HepG2 (cell line): ENCODE results near the gene NIPAL3. TPM values are rescaled to one million over a fixed set of nuclear protein-coding genes. Genes with fewer than 3 reads are reported as not detected.
"Not testable (repeated sequence)": the region's sequence is repeated elsewhere in the genome, so short reads cannot be mapped to it uniquely, and the experiment has no call there.

Experiments
- ATAC-seq: fragments of 200-7000 bp; cut with Tn5 transposase; 3 replicates; pipeline ENCODE4 v1.9.1; 2020; ENCODE audit warnings: mild to moderate bottlenecking, moderate library complexity
- BruUV-seq: library from RNA; stranded (reverse); fragments of 400-500 nt; replicated peaks from 2 replicates; lab custom pipeline; 2021; lab: Mats Ljungman, UMichigan
- CTCF ChIA-PET: fragments of 300-600 bp; formaldehyde crosslinking; extraction: SDS; loops from one replicate; lab custom pipeline; 2021; ENCODE audit warnings: low total read pairs, inconsistent platforms, low intra/inter-chr PET ratio; lab: Yijun Ruan, JAX
- POLR2A ChIA-PET: fragments of 350-600 bp; sonication (Branson Sonifier 250); formaldehyde crosslinking; loops from one replicate; lab custom pipeline; 2020; ENCODE audit warnings: antibody characterized with exemption, inconsistent platforms; lab: Yijun Ruan, JAX
- DNase-seq: peaks from one replicate; pipeline ENCODE4 v3.0.0-alpha.2; 2015; ENCODE audit warnings: low spot score
- FAIRE-seq: peaks from 3 replicates; lab custom pipeline; 2011; peaks lifted over from hg19 to GRCh38; lab: Jason Lieb, UNC
- H2AFZ ChIP-seq: one replicate; pipeline ENCODE4 v1.6.1; 2011; ENCODE audit warnings: low read length, inconsistent platforms
- H3K27ac ChIP-seq: fragments of 300-600 bp; 3 replicates; pipeline ENCODE4 v1.8.0; 2011; ENCODE audit warnings: mixed run types, mild to moderate bottlenecking, mixed read lengths, low read length, inconsistent platforms; ENCODE audit not compliant: insufficient read depth; ENCODE audit errors: extremely low read length
- H3K27me3 ChIP-seq, 2 experiments: fragments of 200-600 bp in 1 of 2; 2 replicates in 1 of 2; 3 replicates in 1 of 2; pipeline versions ENCODE4 v1.6.0 to v1.8.0; 2011; ENCODE audit warnings: low read length in 2 of 2, mild to moderate bottlenecking in 2 of 2, moderate library complexity in 2 of 2, inconsistent platforms in 1 of 2; ENCODE audit not compliant: insufficient read depth in 2 of 2, control insufficient read depth in 1 of 2
- H3K36me3 ChIP-seq, 2 experiments: fragments of 200-600 bp in 1 of 2; replicated peaks in 1 of 2; 2 replicates in 1 of 2; 3 replicates in 1 of 2; pipeline versions ENCODE4 v1.5.1 to v1.8.0; 2011; ENCODE audit warnings: low read length in 2 of 2, inconsistent platforms in 1 of 2; ENCODE audit not compliant: insufficient read depth in 2 of 2, control insufficient read depth in 1 of 2
- H3K4me1 ChIP-seq: 2 replicates; pipeline ENCODE4 v1.5.1; 2012; ENCODE audit warnings: low read length, inconsistent platforms; ENCODE audit not compliant: insufficient read depth
- H3K4me2 ChIP-seq: 2 replicates; pipeline ENCODE4 v1.6.0; 2011; ENCODE audit warnings: low read depth, low read length, inconsistent platforms
- H3K4me3 ChIP-seq, 3 experiments: fragments of 200-600 bp in 1 of 3; sonication (generic), shearing (Covaris generic) in 1 of 3; replicated peaks in 1 of 3; 2 replicates each; pipeline ENCODE4 v1.5.1; 2011 to 2016; ENCODE audit warnings: low read length in 3 of 3, inconsistent platforms in 2 of 3, low read depth in 2 of 3, mild to moderate bottlenecking in 2 of 3, control low read depth in 1 of 3, mixed read lengths in 1 of 3; ENCODE audit not compliant: insufficient read depth in 1 of 3
- H3K79me2 ChIP-seq: one replicate; pipeline ENCODE4 v1.6.1; 2011; ENCODE audit warnings: low read length, inconsistent platforms; ENCODE audit not compliant: insufficient read depth
- H3K9ac ChIP-seq: 2 replicates; pipeline ENCODE4 v1.6.0; 2011; ENCODE audit warnings: mild to moderate bottlenecking, low read depth, low read length, inconsistent platforms; ENCODE audit not compliant: insufficient read depth
- H3K9me3 ChIP-seq: 2 replicates; pipeline ENCODE4 v1.5.1; 2012; ENCODE audit warnings: mild to moderate bottlenecking, low read length
- H4K20me1 ChIP-seq: 2 replicates; pipeline ENCODE4 v1.6.0; 2011; ENCODE audit warnings: inconsistent platforms, mild to moderate bottlenecking, low read length, moderate library complexity; ENCODE audit not compliant: insufficient read depth
- ATF7 ChIP-seq, 2 experiments: fragments of 450-650 bp in 1 of 2; sonication (generic) in 1 of 2; formaldehyde crosslinking in 1 of 2; IDR thresholded peaks; 2 replicates each; pipeline versions ENCODE4 v1.4.0 to v1.6.1; 2016 to 2020; ENCODE audit warnings: antibody characterized with exemption in 1 of 2, mild to moderate bottlenecking in 1 of 2, missing genetic modification reagents in 1 of 2
- BCL6 ChIP-seq: IDR thresholded peaks from 2 replicates; pipeline ENCODE4 v1.6.1; 2016; ENCODE audit warnings: missing genetic modification reagents, missing compliant biosample characterization
- DMAP1 ChIP-seq: IDR thresholded peaks from 2 replicates; pipeline ENCODE4 v1.6.1; 2016
- HMGA1 ChIP-seq: sonication (generic); formaldehyde crosslinking; conservative IDR thresholded peaks from 2 replicates; pipeline ENCODE4 v1.4.0; 2020; ENCODE audit warnings: missing genetic modification reagents
- KLF16 ChIP-seq, 2 experiments: sonication (generic) in 1 of 2; formaldehyde crosslinking in 1 of 2; IDR thresholded peaks; 2 replicates each; pipeline versions ENCODE4 v1.6.1 to v1.8.0; 2016 to 2023; ENCODE audit warnings: missing genetic modification reagents in 2 of 2, missing compliant biosample characterization in 1 of 2
- NFATC3 ChIP-seq: sonication (generic); formaldehyde crosslinking; IDR thresholded peaks from 2 replicates; pipeline ENCODE4 v1.5.1; 2020; ENCODE audit warnings: mild to moderate bottlenecking, missing genetic modification reagents
- POLR2AphosphoS2 ChIP-seq: IDR thresholded peaks from 2 replicates; pipeline ENCODE4 v1.6.1; 2011; ENCODE audit warnings: low read depth, low read length, improper control_type of control experiment
- ZNF225 ChIP-seq: sonication (generic); formaldehyde crosslinking; IDR thresholded peaks from 2 replicates; pipeline ENCODE4 v1.4.0; 2020; ENCODE audit warnings: mild to moderate bottlenecking, missing genetic modification reagents
- ZNF331 ChIP-seq: sonication (generic); formaldehyde crosslinking; IDR thresholded peaks from 2 replicates; pipeline ENCODE4 v1.4.0; 2020; ENCODE audit warnings: missing genetic modification reagents
- WGBS: methylation state at CpG from one replicate; pipeline ENCODE4 v1.1.6; 2017; ENCODE audit warnings: low lambda C conversion rate; 5-methylcytosine and 5-hydroxymethylcytosine counted together
- in situ Hi-C: cut with HindIII; loops from 2 replicates; pipeline ENCODE4 v1.10.0; 2017; ENCODE audit warnings: low pct_unique_long_range_greater_than_20kb; ENCODE audit not compliant: extremely low pct_ligation_motif_present
- intact Hi-C: fragments of 100-400 bp; cut with micrococcal nuclease; formaldehyde crosslinking; loops from one replicate; pipeline ENCODE4 v1.10.0; 2022; ENCODE audit not compliant: unreplicated experiment
- polyA plus RNA-seq, 8 experiments: library from polyadenylated mRNA; depleted of rRNA in 3 of 8; stranded (reverse) in 7 of 8; unstranded in 1 of 8; fragments of >200 nt; fragmentation: Illumina TruSeq in 4 of 8; extraction: Trizol in 4 of 8; gene quantifications; 2 replicates each; pipeline versions ENCODE4 v1.2.1 to v1.2.3, GENCODE V29; 2011 to 2016; ENCODE audit warnings: low read depth in 4 of 8, missing spikeins in 1 of 8, mixed read lengths in 1 of 8; ENCODE audit not compliant: insufficient read depth in 1 of 8
- total RNA-seq, 5 experiments: library from RNA; depleted of rRNA; stranded (reverse); fragments of >200 nt; fragmentation: Illumina TruSeq; extraction: Trizol; gene quantifications; 2 replicates each; pipeline ENCODE4 v1.2.3, GENCODE V29; 2016; ENCODE audit warnings: low read depth in 1 of 5
- TF ChIP-seq, protein P1 (sequence below): sonication (generic); formaldehyde crosslinking; IDR thresholded peaks from 2 replicates; pipeline ENCODE4 v1.4.0; 2020; ENCODE audit warnings: missing genetic modification reagents
- TF ChIP-seq, protein P2 (sequence below): IDR thresholded peaks from 2 replicates; pipeline ENCODE4 v1.6.1; 2018; ENCODE audit warnings: missing genetic modification reagents, mild to moderate bottlenecking, missing compliant biosample characterization

NIPAL3 gene
- total and polyA plus RNA-seq, 2 of the 13 experiments (the other 11 are each of a cell fraction or from before 2014, with no cell fraction given) = 5.6 to 8.6 TPM

DNA sequence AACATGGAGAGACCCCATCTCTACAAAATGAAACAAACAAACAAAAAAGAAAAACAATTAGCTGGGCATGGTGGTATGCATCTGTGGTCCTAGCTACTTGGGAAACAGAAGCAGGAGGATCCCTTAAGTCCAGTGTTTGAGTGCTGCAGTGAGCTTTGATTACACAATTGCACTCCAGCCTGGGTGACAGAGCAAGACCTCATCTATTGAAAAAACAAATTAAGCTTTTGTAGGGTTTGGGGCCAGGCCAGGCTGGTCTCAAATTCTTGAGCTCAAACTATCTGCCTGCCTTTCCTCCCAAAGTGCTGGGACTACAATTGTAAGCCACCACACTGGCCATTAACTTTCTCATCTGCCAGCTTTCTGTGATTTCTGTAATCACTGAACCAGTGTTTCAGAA, 27.2 kb downstream of the NIPAL3 start (continued):
- TF ChIP-seq, protein P1, sequence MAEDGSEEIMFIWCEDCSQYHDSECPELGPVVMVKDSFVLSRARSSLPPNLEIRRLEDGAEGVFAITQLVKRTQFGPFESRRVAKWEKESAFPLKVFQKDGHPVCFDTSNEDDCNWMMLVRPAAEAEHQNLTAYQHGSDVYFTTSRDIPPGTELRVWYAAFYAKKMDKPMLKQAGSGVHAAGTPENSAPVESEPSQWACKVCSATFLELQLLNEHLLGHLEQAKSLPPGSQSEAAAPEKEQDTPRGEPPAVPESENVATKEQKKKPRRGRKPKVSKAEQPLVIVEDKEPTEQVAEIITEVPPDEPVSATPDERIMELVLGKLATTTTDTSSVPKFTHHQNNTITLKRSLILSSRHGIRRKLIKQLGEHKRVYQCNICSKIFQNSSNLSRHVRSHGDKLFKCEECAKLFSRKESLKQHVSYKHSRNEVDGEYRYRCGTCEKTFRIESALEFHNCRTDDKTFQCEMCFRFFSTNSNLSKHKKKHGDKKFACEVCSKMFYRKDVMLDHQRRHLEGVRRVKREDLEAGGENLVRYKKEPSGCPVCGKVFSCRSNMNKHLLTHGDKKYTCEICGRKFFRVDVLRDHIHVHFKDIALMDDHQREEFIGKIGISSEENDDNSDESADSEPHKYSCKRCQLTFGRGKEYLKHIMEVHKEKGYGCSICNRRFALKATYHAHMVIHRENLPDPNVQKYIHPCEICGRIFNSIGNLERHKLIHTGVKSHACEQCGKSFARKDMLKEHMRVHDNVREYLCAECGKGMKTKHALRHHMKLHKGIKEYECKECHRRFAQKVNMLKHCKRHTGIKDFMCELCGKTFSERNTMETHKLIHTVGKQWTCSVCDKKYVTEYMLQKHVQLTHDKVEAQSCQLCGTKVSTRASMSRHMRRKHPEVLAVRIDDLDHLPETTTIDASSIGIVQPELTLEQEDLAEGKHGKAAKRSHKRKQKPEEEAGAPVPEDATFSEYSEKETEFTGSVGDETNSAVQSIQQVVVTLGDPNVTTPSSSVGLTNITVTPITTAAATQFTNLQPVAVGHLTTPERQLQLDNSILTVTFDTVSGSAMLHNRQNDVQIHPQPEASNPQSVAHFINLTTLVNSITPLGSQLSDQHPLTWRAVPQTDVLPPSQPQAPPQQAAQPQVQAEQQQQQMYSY (CRISPR knock-in tag) = no peak
- no peak for TF ChIP-seq KLF16 (CRISPR knock-in tag; IDR thresholded peaks at IDR 0.05)
- no peak for TF ChIP-seq NFATC3
- no peak for TF ChIP-seq DMAP1
- no peak for TF ChIP-seq ZNF331
- no peak for TF ChIP-seq ATF7 (IDR thresholded peaks at IDR 0.05)
- no peak for TF ChIP-seq ATF7 (CRISPR knock-in tag; IDR thresholded peaks at IDR 0.05)
- TF ChIP-seq, protein P2, sequence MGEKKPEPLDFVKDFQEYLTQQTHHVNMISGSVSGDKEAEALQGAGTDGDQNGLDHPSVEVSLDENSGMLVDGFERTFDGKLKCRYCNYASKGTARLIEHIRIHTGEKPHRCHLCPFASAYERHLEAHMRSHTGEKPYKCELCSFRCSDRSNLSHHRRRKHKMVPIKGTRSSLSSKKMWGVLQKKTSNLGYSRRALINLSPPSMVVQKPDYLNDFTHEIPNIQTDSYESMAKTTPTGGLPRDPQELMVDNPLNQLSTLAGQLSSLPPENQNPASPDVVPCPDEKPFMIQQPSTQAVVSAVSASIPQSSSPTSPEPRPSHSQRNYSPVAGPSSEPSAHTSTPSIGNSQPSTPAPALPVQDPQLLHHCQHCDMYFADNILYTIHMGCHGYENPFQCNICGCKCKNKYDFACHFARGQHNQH (CRISPR knock-in tag) = no peak
- TF ChIP-seq POLR2AphosphoS2 = no peak

DNA sequence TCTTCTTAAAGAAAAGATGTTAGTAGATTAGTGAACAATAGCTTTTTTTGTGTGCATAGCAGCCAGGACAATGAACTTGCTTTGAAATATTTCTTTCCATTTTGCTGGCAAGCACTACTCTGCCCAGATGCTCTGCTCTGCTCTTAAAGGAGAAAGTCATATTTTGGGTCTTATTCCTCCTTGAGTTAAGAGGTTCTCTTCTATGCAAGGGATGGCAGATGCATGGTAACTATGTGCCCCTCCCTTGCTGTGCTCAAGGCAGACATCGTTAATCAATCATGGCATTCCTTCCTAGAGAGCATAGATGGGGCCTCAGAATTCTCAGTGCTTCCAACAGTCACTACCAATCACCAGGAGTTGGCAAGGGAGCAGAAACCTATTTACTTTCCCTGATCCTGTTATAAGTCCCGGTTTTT, 27.6 kb downstream of the NIPAL3 start:
- Histone ChIP-seq H3K79me2 (no peaks in the 10 kb centered on the region), H2AFZ (no peak overlapping the region), H3K4me1 (peaks cover 5% of the 10 kb centered on the region; the same call in 1 of the 2 replicates), H3K4me3 (no peak overlapping the region), H3K4me2 (no peak overlapping the region), H4K20me1 (no peaks in the 10 kb centered on the region), H3K36me3 (no peaks in the 10 kb centered on the region), H3K9ac (no peak overlapping the region), H3K27ac (no peak overlapping the region), H3K9me3 (no peaks in the 10 kb centered on the region), H3K27me3 (no peaks in the 10 kb centered on the region)
- 36% methylated on average over 2 of the region's 2 CpGs for WGBS
- FAIRE-seq (no peak), DNase-seq (no peak), ATAC-seq (no peak)
- in situ Hi-C loops = no loop called here
- ChIA-PET POLR2A (interaction anchor here (1.2 kb wide), 1 partner anchor 59 kb away, joined by 3 read pairs; the partner anchor contains the start of gene RCAN3), CTCF (no interaction called here)
- TF ChIP-seq ZNF225 (CRISPR knock-in tag) (no peak), HMGA1 (CRISPR knock-in tag) (no peak), BCL6 (CRISPR knock-in tag) (peak; percentile 79)
- intact Hi-C loops = no loop called here
- BruUV-seq = no TSS peak

DNA sequence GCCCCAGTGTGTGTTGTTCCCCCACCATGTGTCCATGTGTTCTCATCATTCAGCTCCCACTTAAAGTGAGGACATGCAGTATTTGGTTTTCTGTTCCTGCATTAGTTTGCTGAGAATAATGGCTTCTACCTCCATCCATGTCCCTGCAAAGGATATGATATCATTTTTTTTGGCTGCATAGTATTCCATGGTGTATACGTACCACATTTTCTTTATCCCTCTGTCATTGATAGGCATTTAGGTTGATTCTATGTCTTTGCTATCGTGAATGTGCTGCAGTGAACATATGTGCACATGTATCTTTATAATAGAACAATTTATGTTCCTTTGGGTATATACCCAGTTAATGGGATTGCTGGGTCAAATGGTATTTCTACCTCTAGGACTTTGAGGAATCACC, 30.8 kb downstream of the NIPAL3 start:
- BruUV-seq, H3K36me3 ChIP-seq, H3K79me2 ChIP-seq, H3K4me2 ChIP-seq, POLR2A ChIA-PET, intact Hi-C loops, H3K9ac ChIP-seq, H3K4me3 ChIP-seq, H3K9me3 ChIP-seq, H3K4me1 ChIP-seq, in situ Hi-C loops, H4K20me1 ChIP-seq, CTCF ChIA-PET, H2AFZ ChIP-seq, DNase-seq, H3K27me3 ChIP-seq, H3K27ac ChIP-seq, ATAC-seq, FAIRE-seq: not testable (repeated sequence)
- WGBS = 86% methylated on average over 2 of the region's 2 CpGs
